ENCODE results near the gene SYT11.

Gene SYT11

DNA sequence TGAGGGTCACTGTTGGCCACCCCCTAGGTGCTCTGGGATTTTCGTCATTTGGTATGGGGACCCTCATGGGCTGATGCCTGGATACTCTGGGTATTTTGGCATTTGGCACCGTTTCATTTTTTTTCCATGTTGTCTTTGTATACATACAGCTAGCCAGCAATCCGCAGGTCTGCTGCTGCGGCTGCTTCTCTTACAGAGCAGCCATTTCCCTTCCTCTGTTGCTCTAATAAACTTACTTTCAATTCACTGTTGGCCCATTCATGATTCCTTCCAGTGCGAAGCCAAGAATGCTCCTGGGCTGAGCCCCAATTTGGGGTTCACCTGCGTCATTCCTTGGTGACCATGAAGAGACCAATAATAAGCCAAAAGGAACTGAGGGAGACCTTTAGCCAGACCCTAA lies 23.8 kb upstream of the SYT11 start:
- DNase-seq (ENCODE audit: insufficient read length, low spot score) (no peak), FAIRE-seq (no peak)
- TF ChIP-seq POU2F2 (IDR thresholded peaks at IDR 0.05; ENCODE audit: low read depth, low read length) (no peak), POLR2AphosphoS5 (IDR thresholded peaks at IDR 0.05; ENCODE audit: low read depth, low read length) (no peak), SPI1 (IDR thresholded peaks at IDR 0.05; ENCODE audit: low read depth, low read length) (no peak), PAX5 (IDR thresholded peaks at IDR 0.05; ENCODE audit: insufficient read depth, low read length, severe bottlenecking) (no peak), POLR2A (IDR thresholded peaks at IDR 0.05; ENCODE audit: low read depth, low read length) (no peak), TAF1 (IDR thresholded peaks at IDR 0.05; ENCODE audit: low read depth, low read length) (no peak)

DNA sequence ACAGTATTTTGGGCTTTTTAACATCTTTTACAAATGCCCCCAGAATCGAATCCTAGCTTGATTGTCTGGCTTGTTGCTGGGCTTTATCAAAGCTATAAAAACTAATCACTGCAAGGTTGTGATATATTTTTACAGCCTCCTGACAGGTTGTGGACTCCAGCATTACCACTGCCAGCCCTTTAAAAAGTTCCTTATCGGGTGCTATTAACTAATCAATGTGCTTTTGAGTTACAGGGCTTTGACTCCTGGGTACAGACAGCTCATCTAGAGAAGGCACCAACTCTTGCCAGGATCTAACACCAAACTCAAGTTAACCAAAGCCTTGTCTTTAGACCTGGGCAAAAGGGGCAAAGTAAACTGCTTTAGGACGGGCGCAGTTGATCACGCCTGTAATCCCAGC lies 19.0 kb upstream of the SYT11 start:
- FAIRE-seq (no peak), DNase-seq (ENCODE audit: insufficient read length, low spot score) (no peak)
- TF ChIP-seq PAX5 (IDR thresholded peaks at IDR 0.05; ENCODE audit: insufficient read depth, low read length, severe bottlenecking) (no peak), POLR2A (IDR thresholded peaks at IDR 0.05; ENCODE audit: low read depth, low read length) (no peak), TAF1 (IDR thresholded peaks at IDR 0.05; ENCODE audit: low read depth, low read length) (no peak), SPI1 (IDR thresholded peaks at IDR 0.05; ENCODE audit: low read depth, low read length) (no peak), POU2F2 (IDR thresholded peaks at IDR 0.05; ENCODE audit: low read depth, low read length) (no peak)

DNA sequence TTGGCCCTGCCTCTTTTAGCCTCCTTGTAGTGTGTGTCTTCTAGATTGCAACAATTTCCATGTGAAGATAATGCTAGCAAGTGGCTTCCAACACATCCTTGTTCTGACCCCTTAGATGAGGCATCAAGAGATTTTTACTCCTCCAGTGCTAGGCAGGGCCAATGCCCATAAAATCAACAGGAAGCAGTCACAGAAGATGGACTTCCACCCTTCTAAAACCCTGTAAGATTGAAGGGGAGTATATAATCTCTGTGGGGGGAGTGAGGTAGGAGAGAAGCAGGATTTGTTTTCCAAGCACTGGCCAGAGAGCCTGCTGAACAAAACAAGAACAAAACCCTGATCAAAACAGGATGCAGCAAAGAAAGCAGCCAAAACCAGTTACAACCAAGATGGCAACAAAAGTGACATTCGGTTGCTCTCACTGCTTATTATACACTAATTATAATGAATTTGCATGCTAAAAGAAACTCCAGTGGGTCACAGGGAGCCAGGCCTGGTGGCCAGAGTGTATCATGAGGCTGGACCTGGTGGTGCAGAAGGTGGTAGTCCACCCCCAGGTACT lies 14.4 kb upstream of the SYT11 start:
- DNase-seq (ENCODE audit: insufficient read length, low spot score), result no peak
- TF ChIP-seq POU2F2 (IDR thresholded peaks at IDR 0.05; ENCODE audit: low read depth, low read length) (no peak), POLR2A (IDR thresholded peaks at IDR 0.05; ENCODE audit: low read depth, low read length) (no peak), TAF1 (IDR thresholded peaks at IDR 0.05; ENCODE audit: low read depth, low read length) (no peak), SPI1 (IDR thresholded peaks at IDR 0.05; ENCODE audit: low read depth, low read length) (no peak), PAX5 (IDR thresholded peaks at IDR 0.05; ENCODE audit: insufficient read depth, low read length, severe bottlenecking) (no peak), POLR2AphosphoS5 (IDR thresholded peaks at IDR 0.05; ENCODE audit: low read depth, low read length) (no peak)
- no peak for FAIRE-seq

DNA sequence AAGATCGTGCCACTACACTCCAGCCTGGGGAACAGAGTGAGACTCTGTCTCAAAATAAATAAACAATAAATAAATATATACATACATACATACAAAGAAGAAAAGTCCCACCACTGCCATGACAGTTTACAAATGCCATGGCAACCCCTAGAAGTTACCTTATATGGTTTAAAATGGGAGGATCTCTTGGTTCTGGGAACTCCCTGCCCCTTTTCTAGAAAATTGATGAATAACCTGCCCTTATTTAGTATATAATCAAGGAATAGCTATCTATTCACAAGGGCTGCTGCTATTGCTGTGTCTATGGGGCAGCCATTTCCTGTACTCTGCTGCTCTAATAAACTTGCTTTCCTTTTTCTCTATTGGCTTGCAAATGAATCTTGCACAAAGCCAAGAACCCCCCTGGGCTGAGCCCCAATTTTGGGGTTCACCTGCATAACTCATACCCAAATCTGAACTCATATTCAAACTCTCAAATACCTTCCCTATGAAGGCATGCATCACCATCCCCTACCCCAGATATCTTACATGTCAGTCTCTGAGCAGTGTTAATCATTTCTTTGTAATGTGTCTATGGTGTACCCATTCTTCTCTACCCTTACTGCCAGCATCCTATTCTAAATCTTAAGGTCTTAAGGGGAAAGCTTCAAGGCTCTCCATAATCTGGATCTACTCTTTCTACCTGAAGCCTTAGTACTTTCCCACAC lies 11.4 kb upstream of the SYT11 start:
- TF ChIP-seq PAX5 (IDR thresholded peaks at IDR 0.05; ENCODE audit: insufficient read depth, low read length, severe bottlenecking) (no peak), POU2F2 (IDR thresholded peaks at IDR 0.05; ENCODE audit: low read depth, low read length) (no peak), SPI1 (IDR thresholded peaks at IDR 0.05; ENCODE audit: low read depth, low read length) (no peak), POLR2AphosphoS5 (IDR thresholded peaks at IDR 0.05; ENCODE audit: low read depth, low read length) (no peak), TAF1 (IDR thresholded peaks at IDR 0.05; ENCODE audit: low read depth, low read length) (no peak), POLR2A (IDR thresholded peaks at IDR 0.05; ENCODE audit: low read depth, low read length) (no peak)
- DNase-seq (ENCODE audit: insufficient read length, low spot score), result no peak
- no peak for FAIRE-seq

DNA sequence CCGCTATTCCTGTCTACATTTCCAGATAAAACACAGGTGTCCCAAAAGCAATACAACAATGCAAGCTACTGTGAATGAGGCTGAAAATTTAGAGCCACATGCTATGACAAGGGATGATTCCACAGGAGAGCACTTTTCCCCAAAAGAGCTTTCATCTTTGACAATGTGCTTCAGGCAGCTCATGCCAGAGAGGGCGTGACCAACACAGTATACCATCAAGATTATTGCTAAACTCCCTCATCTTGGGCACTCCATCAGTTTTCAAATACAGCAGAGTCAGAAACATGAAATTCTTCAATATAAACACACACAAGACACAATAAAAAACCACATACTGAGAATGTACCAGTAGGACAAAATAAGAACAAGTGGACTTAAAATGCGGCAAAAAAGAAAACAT lies 9.0 kb upstream of the SYT11 start:
- DNase-seq (ENCODE audit: insufficient read length, low spot score) (no peak), FAIRE-seq (no peak)
- no peak for TF ChIP-seq TAF1 (IDR thresholded peaks at IDR 0.05; ENCODE audit: low read depth, low read length)
- TF ChIP-seq POLR2AphosphoS5 (IDR thresholded peaks at IDR 0.05; ENCODE audit: low read depth, low read length), result no peak
- TF ChIP-seq POU2F2 (IDR thresholded peaks at IDR 0.05; ENCODE audit: low read depth, low read length), result no peak
- no peak for TF ChIP-seq SPI1 (IDR thresholded peaks at IDR 0.05; ENCODE audit: low read depth, low read length)
- no peak for TF ChIP-seq PAX5 (IDR thresholded peaks at IDR 0.05; ENCODE audit: insufficient read depth, low read length, severe bottlenecking)
- no peak for TF ChIP-seq POLR2A (IDR thresholded peaks at IDR 0.05; ENCODE audit: low read depth, low read length)

DNA sequence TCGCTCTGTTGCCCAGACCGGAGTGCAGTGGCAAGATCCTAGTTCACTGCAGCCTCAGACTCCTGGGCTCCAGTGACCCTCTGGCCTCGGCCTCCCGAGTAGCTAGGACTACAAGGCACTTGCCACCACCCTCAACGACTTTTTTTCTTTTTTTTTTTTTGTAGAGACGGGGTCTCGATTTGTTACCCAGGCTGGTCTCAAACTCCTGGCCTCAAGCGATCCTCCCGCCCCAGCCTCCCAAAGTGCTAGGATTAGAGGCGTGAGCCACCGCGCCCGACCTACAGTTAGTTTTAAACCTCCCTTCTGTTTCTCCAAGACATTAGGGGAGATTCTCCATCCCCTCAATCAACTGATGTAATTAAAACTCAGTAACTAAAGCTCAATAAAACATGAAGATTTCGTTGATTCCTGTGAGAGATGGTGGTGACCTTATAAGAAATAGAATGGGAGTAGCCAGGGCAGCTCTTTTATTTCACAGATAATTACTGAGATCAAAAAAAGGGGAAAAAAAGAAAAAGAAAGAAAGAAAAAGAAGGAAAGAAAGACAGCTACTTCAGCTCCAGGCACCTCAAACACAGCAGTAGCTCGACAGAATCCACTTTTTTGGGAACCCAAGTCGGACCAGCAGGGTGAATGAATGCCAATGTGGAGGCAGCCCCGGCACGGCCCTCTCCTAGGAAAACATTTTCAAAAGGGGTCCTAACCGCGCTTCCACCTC lies 3.0 kb upstream of the SYT11 start:
- no peak for FAIRE-seq
- no peak for TF ChIP-seq PAX5 (IDR thresholded peaks at IDR 0.05; ENCODE audit: insufficient read depth, low read length, severe bottlenecking)
- TF ChIP-seq POLR2A (IDR thresholded peaks at IDR 0.05; ENCODE audit: low read depth, low read length), result no peak
- no peak for TF ChIP-seq SPI1 (IDR thresholded peaks at IDR 0.05; ENCODE audit: low read depth, low read length)

DNA sequence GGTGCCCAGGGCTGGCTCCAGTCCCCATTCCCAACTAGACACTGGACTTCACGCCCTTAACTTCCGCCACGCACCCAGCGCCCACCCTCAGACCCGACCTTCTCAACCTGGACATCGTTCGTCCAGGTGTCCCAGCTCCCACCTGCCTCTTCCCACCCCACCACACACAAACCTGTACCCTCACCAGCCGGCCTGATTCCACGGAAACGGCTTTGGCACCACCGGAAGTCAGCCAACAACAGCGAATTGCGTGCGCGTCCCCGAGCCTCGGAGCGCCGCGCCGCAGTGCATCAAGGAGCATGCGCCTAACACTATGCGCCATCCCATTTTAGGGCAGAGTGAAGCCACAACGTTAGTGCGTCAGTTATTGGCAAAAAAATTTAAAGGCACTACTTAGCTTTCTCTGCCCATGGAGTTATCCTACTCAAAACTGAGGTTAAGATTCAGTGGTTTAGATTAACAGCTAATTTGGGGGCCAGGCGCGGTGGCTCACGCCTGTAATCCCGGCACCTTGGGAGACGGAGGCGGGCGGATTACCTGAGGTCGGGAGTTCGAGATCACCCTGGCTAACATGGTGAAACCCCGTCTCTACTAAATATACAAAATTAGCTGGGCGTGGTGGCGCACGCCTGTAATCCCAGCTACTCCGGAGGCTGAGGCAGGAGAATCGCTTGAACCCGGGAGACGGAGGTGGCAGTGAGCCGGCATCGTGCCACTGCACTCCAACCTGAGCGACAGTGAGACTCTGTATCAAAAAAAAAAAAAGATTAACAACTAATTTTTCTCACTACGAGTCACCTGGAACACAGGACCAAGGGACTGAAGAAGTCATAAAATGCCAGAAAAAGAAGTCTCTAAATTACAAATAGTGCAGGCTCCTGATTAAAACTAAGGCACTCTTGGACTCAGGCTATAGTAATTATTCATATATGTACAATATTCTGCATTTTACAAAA lies 2.1 kb upstream of the SYT11 start, which contains the start of gene GON4L:
GON4L (minus strand) TSS at position 240 of the 956 bp plus-strand sequence. CDS start 3,434 bp downstream, outside the sequence.
- peak; percentile 96 for FAIRE-seq
- no peak for TF ChIP-seq SPI1 (IDR thresholded peaks at IDR 0.05; ENCODE audit: low read depth, low read length)
- peak; percentile 92 for TF ChIP-seq POLR2AphosphoS5 (IDR thresholded peaks at IDR 0.05; ENCODE audit: low read depth, low read length)
- TF ChIP-seq PAX5 (IDR thresholded peaks at IDR 0.05; ENCODE audit: insufficient read depth, low read length, severe bottlenecking), result no peak
- TF ChIP-seq POU2F2 (IDR thresholded peaks at IDR 0.05; ENCODE audit: low read depth, low read length), result 0 out of 2 replicates have a peak, but pooled peaks have one; percentile 13
- peak; percentile 65 for TF ChIP-seq TAF1 (IDR thresholded peaks at IDR 0.05; ENCODE audit: low read depth, low read length)
- peak; percentile 88 for TF ChIP-seq POLR2A (IDR thresholded peaks at IDR 0.05; ENCODE audit: low read depth, low read length)

More for the DNA sequence above, 3.0 kb upstream of the SYT11 start:
- DNase-seq (ENCODE audit: insufficient read length, low spot score), result no peak

DNA sequence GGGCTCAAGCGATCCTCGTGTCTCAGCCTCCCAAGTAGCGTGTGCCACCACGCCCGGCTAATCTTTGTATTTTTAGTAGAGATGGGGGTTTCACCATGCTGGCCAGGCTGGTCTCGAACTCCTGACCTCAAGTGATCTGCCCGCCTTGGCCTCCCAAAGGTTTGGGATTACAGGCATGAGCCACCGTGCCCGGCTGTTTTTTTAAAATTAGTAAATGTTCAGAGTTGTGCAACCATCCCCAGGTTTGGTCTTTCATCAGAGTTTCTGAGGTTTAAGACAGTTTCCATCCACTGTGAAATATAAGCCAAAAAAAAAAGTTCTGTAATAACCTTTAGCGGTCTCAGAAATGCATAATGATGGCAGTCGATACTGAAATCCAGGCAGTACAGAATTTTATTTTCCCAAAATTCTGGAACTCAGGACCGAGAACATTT lies 550 bp upstream of the SYT11 start:
- no peak for DNase-seq (ENCODE audit: insufficient read length, low spot score)
- FAIRE-seq, result no peak
- TF ChIP-seq POLR2A (IDR thresholded peaks at IDR 0.05; ENCODE audit: low read depth, low read length) (no peak), POU2F2 (IDR thresholded peaks at IDR 0.05; ENCODE audit: low read depth, low read length) (no peak), SPI1 (IDR thresholded peaks at IDR 0.05; ENCODE audit: low read depth, low read length) (no peak), PAX5 (IDR thresholded peaks at IDR 0.05; ENCODE audit: insufficient read depth, low read length, severe bottlenecking) (no peak), TAF1 (IDR thresholded peaks at IDR 0.05; ENCODE audit: low read depth, low read length) (no peak), POLR2AphosphoS5 (IDR thresholded peaks at IDR 0.05; ENCODE audit: low read depth, low read length) (no peak)

More for the DNA sequence above, 2.1 kb upstream of the SYT11 start, which contains the start of gene GON4L:
- peak; percentile 80 for DNase-seq (ENCODE audit: insufficient read length, low spot score)
